ENCODE results near the gene STEAP2. TPM values are rescaled to one million over a fixed set of nuclear protein-coding genes. Genes with fewer than 3 reads are reported as not detected.

Gene STEAP2
- total and polyA plus RNA-seq, 2 of the 4 experiments (the other 2 are of a cell fraction), result 1.8 to 3.9 TPM

DNA sequence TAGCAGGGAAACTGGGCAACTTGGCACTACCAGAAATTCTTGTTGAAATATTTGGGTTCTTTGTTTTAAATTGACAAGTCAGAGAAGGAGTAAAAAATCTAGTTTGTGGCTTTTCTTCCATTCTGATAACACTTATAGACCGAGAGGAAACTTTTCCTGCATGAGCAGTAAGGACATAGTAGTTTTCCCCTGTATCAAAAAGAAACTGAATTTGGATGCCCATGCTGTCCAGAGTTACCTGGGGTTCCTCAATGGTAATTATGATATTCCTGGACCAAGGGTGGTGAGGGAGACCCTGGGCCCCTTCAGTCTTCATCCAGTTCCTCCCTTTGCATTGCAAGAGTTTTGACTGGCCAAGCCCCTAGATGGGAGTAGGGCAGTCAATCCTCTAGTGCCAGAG lies 19.9 kb upstream of the STEAP2 start:
- ATAC-seq (ENCODE audit: low read depth), result no peak
- Histone ChIP-seq H3K9ac (ENCODE audit: low read depth, low read length) (no peak overlapping the region), H2BK120ac (ENCODE audit: low read depth, low read length) (no peak overlapping the region), H3K4ac (ENCODE audit: low read depth, low read length) (no peak overlapping the region), H4K91ac (ENCODE audit: insufficient read depth, low read depth, low read length) (no peak overlapping the region), H4K20me1 (ENCODE audit: insufficient read depth, low read length) (no peaks in the 10 kb centered on the region), H4K8ac (ENCODE audit: low read depth in 2 of 2, low read length in 2 of 2) (no peak overlapping the region), H3K14ac (replicated peaks; ENCODE audit: low read depth, low read length) (no peak overlapping the region), H3K9me1 (ENCODE audit: insufficient read depth, low read length) (no peaks in the 10 kb centered on the region), H2BK5ac (ENCODE audit: low read depth, low read length, poor library complexity, severe bottlenecking) (no peak overlapping the region), H3K18ac (ENCODE audit: low read depth, low read length) (no peak overlapping the region), H3K27ac (ENCODE audit: insufficient read depth, low read length) (no peak overlapping the region), H3K23ac (ENCODE audit: low read depth, low read length) (no peak overlapping the region), H4K5ac (ENCODE audit: low read depth, low read length) (no peak overlapping the region), H3K4me3 (ENCODE audit: insufficient read depth, low read depth, low read length) (no peak overlapping the region), H3K36me3 (ENCODE audit: control insufficient read depth, insufficient read depth, low read length) (no peaks in the 10 kb centered on the region), H3K79me1 (ENCODE audit: low read depth in 1 of 2, low read length in 2 of 2) (no peaks in the 10 kb centered on the region), H2AK9ac (replicated peaks; ENCODE audit: low read depth, low read length, poor library complexity) (no peak overlapping the region), H2BK20ac (ENCODE audit: low read depth, low read length) (no peak overlapping the region), H3K56ac (ENCODE audit: extremely low read depth, insufficient read depth, low read length) (no peak overlapping the region), H3K9me3 (ENCODE audit: control insufficient read depth, insufficient read depth, low read length) (no peaks in the 10 kb centered on the region), H3K4me2 (ENCODE audit: low read depth, low read length) (no peak overlapping the region), H2AK5ac (ENCODE audit: low read depth, low read length) (no peak overlapping the region), H3K4me1 (ENCODE audit: control insufficient read depth, insufficient read depth, low read length) (no peaks in the 10 kb centered on the region), H2AFZ (replicated peaks; ENCODE audit: low read length, poor library complexity) (no peak overlapping the region), H3K27me3 (ENCODE audit: control insufficient read depth, insufficient read depth, low read length) (no peaks in the 10 kb centered on the region; the same call in 1 of the 2 replicates), H2BK15ac (ENCODE audit: low read depth, low read length) (no peak overlapping the region)
- no TSS peak for BruUV-seq (replicated peaks)
- in situ Hi-C loops (cut with MboI; ENCODE audit: low sequenced_read_pairs), result no loop called here
- TF ChIP-seq, protein P1, sequence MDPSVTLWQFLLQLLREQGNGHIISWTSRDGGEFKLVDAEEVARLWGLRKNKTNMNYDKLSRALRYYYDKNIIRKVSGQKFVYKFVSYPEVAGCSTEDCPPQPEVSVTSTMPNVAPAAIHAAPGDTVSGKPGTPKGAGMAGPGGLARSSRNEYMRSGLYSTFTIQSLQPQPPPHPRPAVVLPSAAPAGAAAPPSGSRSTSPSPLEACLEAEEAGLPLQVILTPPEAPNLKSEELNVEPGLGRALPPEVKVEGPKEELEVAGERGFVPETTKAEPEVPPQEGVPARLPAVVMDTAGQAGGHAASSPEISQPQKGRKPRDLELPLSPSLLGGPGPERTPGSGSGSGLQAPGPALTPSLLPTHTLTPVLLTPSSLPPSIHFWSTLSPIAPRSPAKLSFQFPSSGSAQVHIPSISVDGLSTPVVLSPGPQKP (IDR thresholded peaks at IDR 0.05; ENCODE audit: borderline replicate concordance, low read depth, low read length), result no peak
- TF ChIP-seq FOS (IDR thresholded peaks at IDR 0.05; ENCODE audit: low read depth, low read length), result no peak
- TF ChIP-seq, protein P2, sequence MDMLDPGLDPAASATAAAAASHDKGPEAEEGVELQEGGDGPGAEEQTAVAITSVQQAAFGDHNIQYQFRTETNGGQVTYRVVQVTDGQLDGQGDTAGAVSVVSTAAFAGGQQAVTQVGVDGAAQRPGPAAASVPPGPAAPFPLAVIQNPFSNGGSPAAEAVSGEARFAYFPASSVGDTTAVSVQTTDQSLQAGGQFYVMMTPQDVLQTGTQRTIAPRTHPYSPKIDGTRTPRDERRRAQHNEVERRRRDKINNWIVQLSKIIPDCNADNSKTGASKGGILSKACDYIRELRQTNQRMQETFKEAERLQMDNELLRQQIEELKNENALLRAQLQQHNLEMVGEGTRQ (IDR thresholded peaks at IDR 0.05; ENCODE audit: low read depth, low read length), result no peak
- no peak for TF ChIP-seq CEBPB (IDR thresholded peaks at IDR 0.05; ENCODE audit: low read depth, low read length)
- TF ChIP-seq POLR2A (IDR thresholded peaks at IDR 0.05; ENCODE audit: low read depth, low read length), result no peak
- TF ChIP-seq CHD1 (IDR thresholded peaks at IDR 0.05; ENCODE audit: low read depth, low read length), result no peak
- TF ChIP-seq RFX5 (IDR thresholded peaks at IDR 0.05; ENCODE audit: low read depth, low read length), result no peak
- no peak for TF ChIP-seq MAZ (IDR thresholded peaks at IDR 0.05; ENCODE audit: borderline replicate concordance, low read depth, low read length)
- no peak for TF ChIP-seq RAD21 (IDR thresholded peaks at IDR 0.05; ENCODE audit: low read length)
- intact Hi-C loops (cut with micrococcal nuclease), result no loop called here
- dilution Hi-C loops (cut with HindIII; ENCODE audit: low sequenced_read_pairs, unreplicated experiment), result no loop called here
- DNase-seq, result no peak
- ChIA-PET POLR2A (ENCODE audit: unreplicated experiment) (no interaction called here), CTCF (no interaction called here)
- WGBS, 2 experiments (ENCODE audit: extremely low coverage in 2 of 2, insufficient read length in 1 of 2), result no CpG with 5 or more reads among the region's 1 CpG

Measured in IMR-90 (cell line).